NCI-H345 treated with DMSO at 0.1 percent for 48 hours (cell line): ENCODE data around the gene UBE4B.

Experiments used
- DNase-seq: peaks from one replicate; lab custom pipeline; 2025; ENCODE audit not compliant: unreplicated experiment; lab: John Stamatoyannopoulos, UW

The UBE4B gene

GRCh38 chr1:10108948-10109708 is 76.4 kb downstream of the UBE4B start:
- DNase-seq, result no peak

DNA sequence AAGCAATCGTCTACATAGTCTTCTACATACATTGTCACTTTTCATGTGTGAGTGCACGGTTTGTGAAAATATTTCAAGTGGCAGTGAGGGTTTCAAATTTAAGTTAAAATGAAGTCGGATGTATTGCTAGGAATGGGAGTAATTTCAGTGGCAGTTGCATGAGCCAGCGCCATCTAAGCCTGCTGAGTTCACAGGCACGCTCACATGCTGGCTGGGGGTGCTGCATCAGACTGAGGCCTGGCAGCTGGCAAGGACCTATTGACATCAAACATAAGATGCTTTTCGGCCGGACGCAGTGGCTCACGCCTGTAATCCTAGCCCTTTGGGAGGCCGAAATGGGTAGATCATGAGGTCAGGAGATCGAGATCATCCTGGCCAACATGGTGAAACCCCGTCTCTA is 80.7 kb downstream of the UBE4B start:
- no peak for DNase-seq

DNA sequence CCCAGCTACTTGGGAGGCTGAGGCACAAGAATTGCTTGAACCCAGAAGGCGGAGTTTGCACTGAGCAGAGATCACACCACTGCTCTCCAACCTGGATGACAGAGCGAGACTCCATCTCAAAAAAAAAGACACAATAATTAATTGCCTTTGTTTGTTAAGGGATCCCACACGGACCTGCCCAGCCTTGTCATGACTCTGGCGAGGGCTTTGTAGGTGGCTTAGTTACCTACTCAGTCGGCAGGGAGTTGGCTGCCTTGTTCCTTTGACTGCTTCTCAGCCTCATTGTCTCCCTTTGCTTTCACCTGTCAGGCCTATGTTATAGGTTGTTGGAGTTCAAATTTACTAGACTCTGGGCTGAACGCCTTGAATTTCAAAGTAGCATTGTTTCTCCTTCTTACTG is 82.0 kb downstream of the UBE4B start:
- DNase-seq, result no peak

- DNase-seq, result no peak
These were observed 84.4 kb downstream of the UBE4B start for GRCh38 chr1:10117132-10117531.

DNA sequence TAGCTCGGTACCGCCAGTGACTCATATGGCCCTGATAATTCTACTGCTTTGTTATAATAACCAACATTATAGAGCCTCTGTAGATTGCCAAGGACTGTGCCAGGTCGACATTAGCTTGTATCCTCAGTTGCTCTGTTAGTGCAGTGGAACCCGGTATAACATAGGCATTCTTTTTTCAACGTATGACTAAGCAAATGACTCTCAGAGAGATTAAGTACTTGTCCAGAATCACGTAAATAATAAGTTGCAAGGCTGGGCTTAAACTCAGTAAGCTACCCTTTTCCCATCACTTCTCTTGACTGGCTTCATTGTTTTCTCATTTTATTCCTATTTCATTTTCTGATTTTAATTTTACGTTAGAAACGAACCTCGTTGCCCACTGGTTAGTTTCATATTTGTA is 85.1 kb downstream of the UBE4B start:
- no peak for DNase-seq

GRCh38 chr1:10121688-10122087 is 88.9 kb downstream of the UBE4B start:
- no peak for DNase-seq

DNA sequence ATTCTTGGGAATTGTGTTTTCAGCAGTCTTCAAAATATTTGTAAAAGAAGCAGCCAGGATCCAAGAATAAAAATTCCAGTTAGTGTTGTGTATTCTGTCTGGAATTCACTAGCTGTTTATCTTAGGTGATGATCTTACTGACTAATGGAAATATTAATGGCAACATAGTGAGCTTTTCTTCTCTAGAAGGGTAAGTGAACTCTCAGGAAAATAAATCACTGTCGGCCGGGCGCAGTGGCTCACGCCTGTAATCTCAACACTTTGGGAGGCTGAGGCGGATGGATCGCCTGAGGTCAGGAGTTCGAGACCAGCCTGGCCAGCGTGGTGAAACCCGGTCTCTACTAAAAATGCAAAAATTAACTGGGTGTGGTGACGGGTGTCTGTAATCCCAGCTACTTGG is 90.2 kb downstream of the UBE4B start:
- DNase-seq, result no peak

DNA sequence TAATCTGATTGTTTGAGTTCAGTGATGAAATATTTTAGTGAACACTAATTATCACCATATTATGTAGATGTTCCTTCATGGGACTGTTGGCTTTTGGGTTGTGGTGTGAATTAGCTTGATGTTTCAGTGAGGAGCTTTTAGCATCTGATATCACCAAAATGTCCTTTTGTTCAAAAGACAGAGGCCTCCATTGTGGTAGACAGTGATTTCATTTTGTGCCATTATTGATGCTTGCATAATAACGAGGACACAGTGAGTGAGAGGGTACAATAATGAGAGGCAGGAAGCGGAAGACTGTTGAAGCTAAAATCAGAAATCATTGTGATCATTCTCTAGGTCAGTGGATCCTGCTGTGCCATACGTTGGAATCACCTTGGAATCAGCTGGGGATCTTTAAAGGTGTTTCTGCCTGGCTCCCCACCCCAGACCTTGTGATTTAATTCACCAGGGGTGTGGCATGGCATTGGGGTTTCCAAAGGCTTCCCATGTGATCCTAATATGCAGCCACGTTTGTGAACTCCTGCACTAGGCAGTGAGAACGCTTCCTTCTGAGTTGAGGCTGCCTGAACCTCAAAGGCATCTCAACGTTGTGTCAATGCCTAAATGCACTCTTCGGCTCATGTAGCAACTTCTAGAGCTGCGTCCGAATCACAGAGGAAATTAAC is 95.5 kb downstream of the UBE4B start:
- DNase-seq, result no peak

DNA sequence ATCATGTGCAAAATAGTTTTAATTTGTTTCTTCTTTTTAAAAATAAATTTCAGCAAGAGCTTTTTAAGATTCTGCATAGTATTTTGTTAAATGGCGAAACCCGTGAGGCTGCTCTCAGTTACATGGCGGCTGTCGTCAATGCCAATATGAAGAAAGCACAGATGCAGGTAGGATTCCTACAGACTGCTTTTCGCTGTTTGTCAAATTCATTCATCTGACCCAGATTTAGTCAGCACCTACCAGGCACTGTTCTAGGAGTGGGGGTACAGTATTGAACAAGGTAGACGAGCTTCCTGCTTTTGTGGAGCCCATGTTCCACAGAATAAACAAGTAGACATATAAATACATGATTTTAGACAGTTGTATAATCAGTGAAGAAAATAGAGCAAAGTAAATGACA is 99.6 kb downstream of the UBE4B start:
- no peak for DNase-seq

- DNase-seq, result no peak
These were observed 100.1 kb downstream of the UBE4B start for GRCh38 chr1:10132852-10133251.

- no peak for DNase-seq
These were observed 108.2 kb downstream of the UBE4B start for GRCh38 chr1:10140981-10141380.

GRCh38 chr1:10143961-10144485 is 111.3 kb downstream of the UBE4B start:
- DNase-seq, result no peak

- DNase-seq, result no peak
These were observed 113.6 kb downstream of the UBE4B start for GRCh38 chr1:10146391-10146790.

GRCh38 chr1:10149231-10149630 is 116.5 kb downstream of the UBE4B start:
- no peak for DNase-seq

- peak; percentile 5 for DNase-seq
These were observed 120.0 kb downstream of the UBE4B start for GRCh38 chr1:10152709-10153284.

DNA sequence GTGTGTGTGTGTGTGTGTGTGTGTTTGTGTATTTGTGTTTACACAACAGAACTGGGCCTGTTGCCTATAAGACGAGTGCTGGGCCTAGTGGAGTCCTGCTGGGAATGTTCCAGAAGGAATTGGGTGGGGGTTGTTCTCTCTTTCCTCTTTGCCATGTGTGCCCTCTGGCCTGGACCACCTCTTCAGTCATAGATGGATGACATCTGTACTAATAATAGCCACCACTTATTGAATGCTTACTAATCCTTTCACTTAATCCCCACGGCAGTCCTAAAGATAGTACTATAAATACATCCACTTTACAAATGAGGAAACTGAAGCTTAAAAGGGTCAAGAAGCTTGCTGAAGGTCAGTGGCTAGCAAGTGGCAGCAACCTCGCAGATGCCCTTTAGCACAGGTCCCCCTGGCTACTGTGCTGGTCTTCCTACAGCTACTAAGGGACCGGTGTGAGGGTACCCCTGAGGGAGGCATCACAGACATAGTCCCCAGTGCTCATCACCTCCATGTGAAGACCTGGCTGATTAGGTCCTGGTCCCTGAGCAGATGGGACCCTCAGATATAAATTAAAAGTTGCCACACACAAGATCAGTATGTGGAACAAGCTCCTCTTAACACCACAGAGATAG is 122.4 kb downstream of the UBE4B start:
- no peak for DNase-seq

DNA sequence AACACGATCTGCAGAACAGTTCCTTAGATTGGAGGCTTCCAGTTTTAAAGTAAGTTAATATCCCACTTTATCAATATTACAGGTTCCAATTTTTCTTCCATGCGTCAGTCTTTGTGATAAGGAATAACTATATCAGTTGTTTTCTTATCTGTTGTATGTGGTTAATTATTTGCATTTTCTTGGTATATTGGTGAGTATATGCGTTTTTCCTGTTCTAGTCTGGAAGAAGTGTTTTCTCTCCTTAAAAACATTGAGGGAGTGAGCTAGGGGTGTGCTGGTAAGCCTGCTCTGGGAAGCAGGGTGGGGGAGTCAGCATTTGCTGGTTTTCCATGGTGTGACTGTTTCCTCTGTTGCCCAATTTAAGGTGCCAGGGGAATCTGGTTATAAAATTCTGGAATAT is 127.4 kb downstream of the UBE4B start:
- no peak for DNase-seq

- no peak for DNase-seq
These were observed 128.2 kb downstream of the UBE4B start for GRCh38 chr1:10160907-10161490.

GRCh38 chr1:10161541-10162290 is 129.0 kb downstream of the UBE4B start:
- DNase-seq, result no peak

DNA sequence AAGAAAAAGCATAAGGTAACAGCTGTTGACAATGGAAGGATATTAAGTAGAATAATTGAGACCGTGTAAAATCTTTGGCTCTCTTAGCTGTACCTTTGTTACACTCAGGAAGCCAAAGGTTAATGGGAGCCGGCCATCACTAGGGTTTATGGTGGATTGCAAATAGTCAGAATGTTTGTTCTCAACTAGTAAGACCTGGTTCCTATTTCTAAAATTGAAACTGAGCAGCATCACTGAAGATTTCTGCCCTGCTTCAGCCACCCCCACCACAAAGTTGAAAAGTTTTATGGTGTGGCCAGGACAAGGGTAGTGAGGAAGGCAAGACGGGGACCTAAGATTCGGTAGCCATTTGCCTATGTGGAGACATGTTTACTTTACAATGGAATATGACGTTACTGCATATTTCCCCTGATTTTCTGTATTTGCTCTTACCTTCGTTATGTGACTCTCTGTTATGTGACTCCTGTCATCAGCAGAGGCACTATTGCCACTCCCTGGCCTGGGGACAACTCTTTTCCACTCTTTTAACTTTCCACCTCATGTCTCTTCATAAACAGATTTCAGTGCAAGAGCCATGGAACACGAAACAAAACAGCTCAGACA is 136.3 kb downstream of the UBE4B start:
- DNase-seq, result no peak
